Omental fat pad (tissue), 4 donors: ENCODE data around the gene KCNA1. TPM values are rescaled to one million over a fixed set of nuclear protein-coding genes. Genes with fewer than 3 reads are reported as not detected.

ENCODE experiments used
- ATAC-seq: fragments of 150-250 bp; one replicate; pipeline ENCODE4 v1.9.1; 2016; ENCODE audit warnings: mild to moderate bottlenecking, moderate library complexity; ENCODE audit not compliant: low FRiP score
- DNase-seq: peaks from one replicate; pipeline ENCODE4 v3.0.0-alpha.2; 2019; ENCODE audit warnings: low spot score
- total RNA-seq, 4 donors: library from RNA; depleted of rRNA; stranded (reverse); fragments of >200 nt; gene quantifications; one replicate each; pipeline ENCODE4 v1.1.0, GENCODE V29; 2016
- TF ChIP-seq, protein P1 (sequence below), 3 donors: fragments of 450-650 bp; IDR thresholded peaks; one replicate each; pipeline ENCODE4 v1.5.1; 2016 to 2017; ENCODE audit warnings: antibody characterized with exemption in 3 of 3, mild to moderate bottlenecking in 3 of 3, moderate library complexity in 2 of 3

Gene KCNA1
- 1 to 10 TPM in 1 of 4 donors, under 1 TPM in 2, not detected in 1; 0.36 to 2.2 (median 0.44) TPM for total RNA-seq

DNA sequence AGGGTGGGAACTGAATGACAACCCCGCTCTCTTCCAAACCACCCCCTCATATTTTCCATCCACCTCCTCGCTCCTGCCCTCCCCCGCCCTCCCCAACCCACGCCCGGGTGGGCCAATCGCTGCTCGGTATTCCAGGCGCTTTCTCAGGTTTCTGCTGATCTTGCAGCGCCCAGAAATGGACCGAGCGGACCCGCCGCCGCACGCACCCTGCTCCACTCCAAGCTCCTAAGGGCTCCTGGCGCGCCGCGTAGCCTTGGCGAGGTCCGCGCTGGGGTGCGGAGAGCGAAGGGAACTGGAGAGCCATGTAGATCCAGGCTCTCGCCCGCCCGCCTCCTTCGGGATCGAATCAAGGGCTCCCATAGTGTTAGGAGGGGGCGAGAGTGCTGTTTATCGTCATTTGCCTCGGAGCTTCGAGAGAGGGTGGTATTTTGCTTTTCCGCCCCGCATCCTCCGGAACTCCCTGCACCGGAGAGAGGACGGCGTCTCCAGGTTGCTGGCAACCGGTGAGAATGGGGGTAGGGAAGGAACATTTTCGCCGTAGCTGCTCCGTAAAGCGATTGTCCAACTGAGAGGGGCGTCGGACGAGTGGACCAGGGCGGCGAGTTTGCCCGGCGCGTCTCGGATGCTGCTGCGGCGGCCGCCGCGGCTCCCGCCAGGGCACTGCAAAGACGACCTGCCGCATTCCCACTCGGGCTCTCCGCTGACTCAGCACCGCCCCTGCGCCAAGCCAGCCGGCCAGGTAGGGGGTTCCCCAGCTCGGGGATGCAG is at the start of gene KCNA1:
KCNA1 (plus strand) TSS at position 172 of the 768 bp plus-strand sequence. CDS start 1,474 bp downstream, outside the sequence.
- DNase-seq (no peak), ATAC-seq (peak; percentile 55)
- TF ChIP-seq, protein P1, sequence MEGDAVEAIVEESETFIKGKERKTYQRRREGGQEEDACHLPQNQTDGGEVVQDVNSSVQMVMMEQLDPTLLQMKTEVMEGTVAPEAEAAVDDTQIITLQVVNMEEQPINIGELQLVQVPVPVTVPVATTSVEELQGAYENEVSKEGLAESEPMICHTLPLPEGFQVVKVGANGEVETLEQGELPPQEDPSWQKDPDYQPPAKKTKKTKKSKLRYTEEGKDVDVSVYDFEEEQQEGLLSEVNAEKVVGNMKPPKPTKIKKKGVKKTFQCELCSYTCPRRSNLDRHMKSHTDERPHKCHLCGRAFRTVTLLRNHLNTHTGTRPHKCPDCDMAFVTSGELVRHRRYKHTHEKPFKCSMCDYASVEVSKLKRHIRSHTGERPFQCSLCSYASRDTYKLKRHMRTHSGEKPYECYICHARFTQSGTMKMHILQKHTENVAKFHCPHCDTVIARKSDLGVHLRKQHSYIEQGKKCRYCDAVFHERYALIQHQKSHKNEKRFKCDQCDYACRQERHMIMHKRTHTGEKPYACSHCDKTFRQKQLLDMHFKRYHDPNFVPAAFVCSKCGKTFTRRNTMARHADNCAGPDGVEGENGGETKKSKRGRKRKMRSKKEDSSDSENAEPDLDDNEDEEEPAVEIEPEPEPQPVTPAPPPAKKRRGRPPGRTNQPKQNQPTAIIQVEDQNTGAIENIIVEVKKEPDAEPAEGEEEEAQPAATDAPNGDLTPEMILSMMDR (IDR thresholded peaks at IDR 0.05), result no peak

DNA sequence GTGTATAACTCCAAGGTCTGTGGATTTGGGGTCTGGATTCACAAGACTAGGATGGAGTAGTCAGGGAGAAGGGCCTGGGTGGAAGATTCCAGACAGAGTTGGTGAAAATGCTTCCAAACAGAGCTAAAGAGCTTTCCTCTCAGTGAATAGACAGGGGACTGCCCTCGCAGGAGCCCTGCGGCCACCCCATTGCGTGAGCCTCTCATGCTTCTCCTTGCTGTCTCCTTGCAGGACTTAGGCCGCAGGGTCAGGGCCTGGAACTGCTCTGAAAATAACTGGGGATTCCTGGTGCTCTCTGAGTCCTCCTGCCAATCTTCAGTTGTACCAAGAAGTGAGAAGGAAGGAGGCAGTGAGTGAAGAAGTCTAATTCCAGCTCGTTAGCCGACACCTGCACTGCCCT is 49.0 kb upstream of the KCNA1 start:
- DNase-seq (no peak), ATAC-seq (no peak)
- TF ChIP-seq, protein P1 (IDR thresholded peaks at IDR 0.05), result no peak

DNA sequence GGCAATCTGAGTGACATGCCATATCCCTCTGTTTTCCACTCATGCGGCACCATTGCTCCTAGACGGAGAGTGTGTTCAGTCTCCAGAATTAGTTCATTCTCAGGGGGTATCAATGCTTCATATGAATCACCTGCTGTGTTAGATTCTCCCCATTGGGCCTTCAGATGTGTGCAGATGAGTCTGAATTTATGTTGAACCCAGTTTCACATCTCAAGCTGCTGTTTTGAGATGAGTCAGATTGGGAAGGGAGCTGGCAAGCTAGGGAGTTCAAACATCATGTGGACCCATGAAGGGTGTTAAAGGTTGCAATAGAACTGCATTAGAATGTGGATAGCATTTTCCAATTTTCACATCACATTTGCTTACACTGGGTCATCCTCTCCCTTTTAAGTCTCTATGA is 46.9 kb upstream of the KCNA1 start:
- ATAC-seq, result no peak
- TF ChIP-seq, protein P1 (IDR thresholded peaks at IDR 0.05), result no peak
- DNase-seq, result no peak

DNA sequence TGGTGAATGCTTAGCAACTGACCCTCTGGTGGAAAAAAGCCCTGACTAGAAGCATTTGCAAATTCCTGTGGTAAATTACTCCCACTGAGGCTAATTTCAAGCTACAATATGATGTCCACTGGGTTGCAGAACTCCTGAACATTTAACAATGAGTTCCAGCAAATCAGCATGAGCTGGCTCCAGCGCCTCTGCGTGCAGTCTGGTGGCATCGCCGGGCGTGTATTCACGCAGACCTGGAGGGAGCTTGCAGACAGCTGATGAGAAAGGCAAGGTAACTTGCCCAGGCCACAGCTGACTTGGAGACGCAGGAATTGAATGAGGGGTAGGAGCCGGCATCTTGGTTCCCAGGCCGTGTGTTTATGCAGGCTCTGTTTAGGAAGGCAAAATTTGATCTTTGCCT is 45.1 kb upstream of the KCNA1 start:
- DNase-seq (no peak), ATAC-seq (no peak)
- TF ChIP-seq, protein P1 (IDR thresholded peaks at IDR 0.05), result no peak

DNA sequence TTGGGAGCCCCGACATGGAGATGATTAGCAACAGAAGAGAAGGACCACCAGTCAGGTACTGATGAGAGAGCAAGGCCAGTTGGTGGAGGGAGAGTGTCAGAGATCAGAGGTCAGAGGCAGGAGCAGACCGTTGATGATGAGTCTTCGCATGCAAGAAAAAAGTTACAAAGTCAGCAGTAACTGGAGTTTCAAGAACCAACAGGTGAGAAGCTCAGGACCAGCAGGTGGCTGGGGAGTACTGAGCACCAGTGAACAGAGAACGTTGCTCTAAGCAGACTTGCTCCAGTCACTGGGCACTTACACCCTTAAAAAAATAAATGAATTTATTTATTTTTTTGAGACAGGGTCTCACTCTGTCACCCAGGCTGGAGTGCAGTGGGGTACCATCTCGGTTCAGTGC is 44.5 kb upstream of the KCNA1 start:
- DNase-seq, result no peak
- ATAC-seq, result no peak
- TF ChIP-seq, protein P1 (IDR thresholded peaks at IDR 0.05), result no peak

DNA sequence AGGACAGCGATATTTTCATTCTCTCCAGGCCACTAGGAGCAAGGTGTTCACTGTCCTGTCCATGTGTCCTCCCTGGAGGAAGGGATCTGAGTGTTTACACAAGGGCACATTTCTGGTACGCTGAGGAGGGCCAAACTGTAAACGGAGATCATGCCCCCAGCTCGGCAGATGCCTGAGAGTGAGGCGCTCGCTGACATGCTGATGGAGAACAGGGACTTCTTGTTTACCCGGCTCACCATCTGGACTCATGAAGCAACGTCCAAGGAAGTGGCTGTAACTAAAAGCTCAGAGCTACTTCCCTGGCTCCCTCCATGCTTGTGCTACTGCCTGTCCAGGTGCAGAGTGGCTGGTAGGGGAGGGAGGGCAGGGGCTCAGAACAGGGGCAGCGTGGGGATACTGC is 43.4 kb upstream of the KCNA1 start:
- TF ChIP-seq, protein P1 (IDR thresholded peaks at IDR 0.05), result no peak
- DNase-seq (no peak), ATAC-seq (no peak)

DNA sequence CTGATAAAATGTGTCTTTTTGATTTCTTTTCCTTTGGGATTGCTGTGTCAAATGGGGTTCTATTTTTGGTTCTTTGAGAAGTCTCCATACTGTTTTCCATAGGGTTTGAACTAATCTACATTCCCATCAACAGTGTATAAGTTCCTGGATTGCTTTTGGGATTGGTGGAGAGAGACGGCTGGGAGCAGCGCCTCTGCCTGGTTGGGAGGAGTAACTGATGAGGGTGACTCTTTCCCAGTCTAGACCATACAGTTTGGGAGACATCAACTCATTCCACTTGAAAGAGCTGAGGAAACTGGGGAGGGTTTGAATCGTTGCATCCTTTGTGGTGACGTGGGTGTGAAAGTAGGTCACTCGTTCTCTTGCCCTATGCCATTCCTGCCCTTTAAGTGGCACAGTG is 42.3 kb upstream of the KCNA1 start:
- DNase-seq (no peak), ATAC-seq (no peak)
- TF ChIP-seq, protein P1 (IDR thresholded peaks at IDR 0.05), result no peak
